HCT116 (cell line): Measurements from ENCODE around the gene FGF14. TPM values are rescaled to one million over a fixed set of nuclear protein-coding genes. Genes with fewer than 3 reads are reported as not detected.

Source experiments
- ATAC-seq: fragments of 200-7000 bp; cut with Tn5 transposase; 2 replicates; pipeline ENCODE4 v1.9.1; 2020; ENCODE audit warnings: mild to moderate bottlenecking, moderate library complexity
- BruUV-seq: library from RNA; stranded (reverse); fragments of 400-500 nt; replicated peaks from 2 replicates; lab custom pipeline; 2021; lab: Mats Ljungman, UMichigan
- CTCF ChIA-PET: fragments of 300-600 bp; sonication (Branson Sonifier 250); formaldehyde crosslinking; loops from one replicate; lab custom pipeline; 2021; ENCODE audit warnings: antibody characterized with exemption; lab: Charles Lee
- POLR2A ChIA-PET: fragments of 300-600, 350-600 bp; sonication (Branson Sonifier 250); formaldehyde crosslinking; loops from one replicate; lab custom pipeline; 2021; ENCODE audit warnings: antibody characterized with exemption; lab: Charles Lee
- RAD21 ChIA-PET, 2 experiments: fragments of 300-600 bp; sonication (Branson Sonifier 250); formaldehyde crosslinking; loops; one replicate each; lab custom pipeline; 2023; ENCODE audit warnings: low total read pairs in 2 of 2; ENCODE audit not compliant: uncharacterized antibody in 2 of 2, unreplicated experiment in 2 of 2, low non-redundant PET in 1 of 2; lab: Charles Lee
- DNase-seq: peaks from one replicate; pipeline ENCODE4 v3.0.0-alpha.2; 2010; ENCODE audit warnings: low read depth, low spot score
- H2AFZ ChIP-seq: fragments of 200-600 bp; shearing (Covaris generic), sonication (generic); 2 replicates; pipeline ENCODE4 v1.6.1; 2017; ENCODE audit warnings: low read depth, mixed run types, mixed read lengths, antibody characterized with exemption, low read length; ENCODE audit not compliant: poor library complexity, severe bottlenecking
- H3K27ac ChIP-seq: 2 replicates; pipeline ENCODE4 v1.5.1; 2012; ENCODE audit warnings: low read depth, low read length
- H3K27me3 ChIP-seq: fragments of 200-600 bp; sonication (generic); 2 replicates; pipeline ENCODE4 v1.6.1; 2016; ENCODE audit warnings: mixed run types, low read length, mixed read lengths; ENCODE audit not compliant: insufficient read depth
- H3K36me3 ChIP-seq, 2 experiments: fragments of 200-500 bp in 1 of 2; fragments of 200-600 bp in 1 of 2; sonication (Bioruptor generic) in 1 of 2; sonication (generic) in 1 of 2; 2 replicates each; pipeline versions ENCODE4 v1.5.1 to v1.6.1; 2014 to 2016; ENCODE audit warnings: low read length in 2 of 2, inconsistent platforms in 1 of 2, mixed read lengths in 1 of 2, mixed run types in 1 of 2; ENCODE audit not compliant: insufficient read depth in 2 of 2, control insufficient read depth in 1 of 2
- H3K4me1 ChIP-seq, 2 experiments: fragments of 200-600 bp in 1 of 2; sonication (generic) in 1 of 2; 2 replicates each; pipeline versions ENCODE4 v1.5.1 to v1.6.1; 2012 to 2017; ENCODE audit warnings: low read length in 2 of 2, inconsistent platforms in 1 of 2, mild to moderate bottlenecking in 1 of 2, mixed read lengths in 1 of 2, mixed run types in 1 of 2, moderate library complexity in 1 of 2; ENCODE audit not compliant: insufficient read depth in 2 of 2, control insufficient read depth in 1 of 2
- H3K4me2 ChIP-seq: fragments of 200-600 bp; sonication (generic); 2 replicates; pipeline ENCODE4 v1.6.1; 2017; ENCODE audit warnings: mixed run types, low read length, mixed read lengths
- H3K4me3 ChIP-seq, 2 experiments: fragments of 200-600 bp in 1 of 2; sonication (generic) in 1 of 2; replicated peaks in 1 of 2; 2 replicates each; pipeline ENCODE4 v1.5.1; 2011 to 2016; ENCODE audit warnings: low read length in 2 of 2, control low read depth in 1 of 2, low read depth in 1 of 2, mild to moderate bottlenecking in 1 of 2, mixed read lengths in 1 of 2, mixed run types in 1 of 2
- H3K79me2 ChIP-seq: fragments of 200-600 bp; sonication (generic); 2 replicates; pipeline ENCODE4 v1.6.1; 2017; ENCODE audit warnings: mild to moderate bottlenecking, mixed run types, low read length, moderate library complexity, mixed read lengths; ENCODE audit not compliant: insufficient read depth
- H3K9ac ChIP-seq: fragments of 200-600 bp; sonication (generic); 2 replicates; pipeline ENCODE4 v1.6.1; 2016; ENCODE audit warnings: low read length, mixed read lengths
- H3K9me2 ChIP-seq: fragments of 200-600 bp; sonication (generic), shearing (Covaris generic); 2 replicates; pipeline ENCODE4 v1.6.1; 2017; ENCODE audit warnings: mixed run types, mild to moderate bottlenecking, moderate library complexity; ENCODE audit not compliant: insufficient read depth
- H3K9me3 ChIP-seq, 2 experiments: fragments of 200-500 bp in 1 of 2; fragments of 200-600 bp in 1 of 2; sonication (Bioruptor generic) in 1 of 2; sonication (generic) in 1 of 2; 2 replicates each; pipeline ENCODE4 v1.6.1; 2014 to 2017; ENCODE audit warnings: low read length in 2 of 2, mixed read lengths in 2 of 2, inconsistent platforms in 1 of 2, low read depth in 1 of 2, mild to moderate bottlenecking in 1 of 2, mixed run types in 1 of 2, moderate library complexity in 1 of 2; ENCODE audit not compliant: control insufficient read depth in 1 of 2, insufficient read depth in 1 of 2
- H4K20me1 ChIP-seq: fragments of 200-600 bp; sonication (generic), shearing (Covaris generic); 2 replicates; pipeline ENCODE4 v1.6.1; 2017; ENCODE audit warnings: mixed run types, mild to moderate bottlenecking, moderate library complexity; ENCODE audit not compliant: insufficient read depth
- CBX3 ChIP-seq: IDR thresholded peaks from 2 replicates; pipeline ENCODE4 v1.6.1; 2012; ENCODE audit warnings: low read depth
- CEBPB ChIP-seq: IDR thresholded peaks from 2 replicates; pipeline ENCODE4 v1.6.1; 2012; ENCODE audit warnings: low read depth
- EZH2 ChIP-seq: fragments of 200-600 bp; sonication (generic); IDR thresholded peaks from 2 replicates; pipeline ENCODE4 v1.6.1; 2017; ENCODE audit warnings: antibody characterized with exemption, mixed run types
- POLR2A ChIP-seq: IDR thresholded peaks from 2 replicates; pipeline ENCODE4 v1.7.0; 2011; ENCODE audit warnings: borderline replicate concordance; ENCODE audit not compliant: insufficient read depth, insufficient read length; ENCODE audit errors: extremely low read depth
- RAD21 ChIP-seq: IDR thresholded peaks from 2 replicates; pipeline ENCODE4 v1.6.1; 2012; ENCODE audit warnings: low read depth, mild to moderate bottlenecking
- SIN3A ChIP-seq: IDR thresholded peaks from 2 replicates; pipeline ENCODE4 v1.6.1; 2012; ENCODE audit warnings: low read depth
- SP1 ChIP-seq: IDR thresholded peaks from 2 replicates; pipeline ENCODE4 v1.6.1; 2012; ENCODE audit warnings: low read depth
- SRF ChIP-seq: IDR thresholded peaks from 2 replicates; pipeline ENCODE4 v1.6.1; 2012; ENCODE audit warnings: low read depth
- YY1 ChIP-seq: IDR thresholded peaks from 2 replicates; pipeline ENCODE4 v1.6.1; 2011; ENCODE audit warnings: low read length, low read depth, moderate library complexity, mild to moderate bottlenecking; ENCODE audit not compliant: insufficient replicate concordance; ENCODE audit errors: extremely low read depth
- ZNF274 ChIP-seq: fragments of 200-500 bp; sonication (Bioruptor generic); IDR thresholded peaks from 2 replicates; pipeline ENCODE4 v1.6.1; 2014; ENCODE audit warnings: mild to moderate bottlenecking, low read depth, low read length, inconsistent platforms
- intact Hi-C: fragments of 100-400 bp; cut with micrococcal nuclease; formaldehyde crosslinking; loops from 2 replicates; pipeline ENCODE4 v1.10.0; 2022
- total RNA-seq: library from RNA; stranded (reverse); gene quantifications from one replicate; pipeline ENCODE4 v1.2.1, GENCODE V29; 2021; ENCODE audit not compliant: unreplicated experiment
- TF ChIP-seq, protein P1 (sequence below): IDR thresholded peaks from 2 replicates; pipeline ENCODE4 v1.6.1; 2012
- TF ChIP-seq, protein P2 (sequence below): IDR thresholded peaks from 2 replicates; pipeline ENCODE4 v1.6.1; 2012

The FGF14 gene
- total RNA-seq, 1 experiment from 2014 or later, result not detected

DNA sequence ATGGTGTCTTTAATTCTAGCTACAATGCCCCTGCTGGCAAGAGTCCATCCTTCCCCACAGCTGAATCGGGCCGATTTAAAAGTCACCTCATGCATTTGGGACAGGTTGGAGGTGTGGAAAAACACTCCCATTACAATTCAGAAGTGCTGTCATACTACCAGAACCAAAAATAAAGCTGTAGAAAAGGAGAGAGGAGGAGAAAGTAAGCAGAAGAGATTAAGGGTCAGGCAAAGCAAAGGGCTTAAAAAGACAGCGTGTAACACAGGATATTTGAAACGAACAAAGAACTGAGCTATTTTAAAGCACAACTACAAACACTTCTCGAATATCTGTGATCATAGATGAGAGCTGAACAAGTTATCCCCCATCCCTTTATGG, 90.4 kb downstream of the FGF14 start:
- no peaks in the 10 kb centered on the region for H3K9me2 ChIP-seq
- H3K79me2 ChIP-seq, result no peaks in the 10 kb centered on the region
- H3K4me2 ChIP-seq, result no peak overlapping the region
- ChIA-PET CTCF (no interaction called here), RAD21 (no interaction called here), POLR2A (no interaction called here)
- DNase-seq, result no peak
- ATAC-seq, result no peak
- intact Hi-C loops, result no loop called here
- H2AFZ ChIP-seq, result no peak overlapping the region
- H3K4me1 ChIP-seq, result no peaks in the 10 kb centered on the region
- no peak for TF ChIP-seq ZNF274
- TF ChIP-seq SP1, result no peak
- no peak for TF ChIP-seq SIN3A
- TF ChIP-seq CBX3, result no peak
- TF ChIP-seq SRF, result no peak
- TF ChIP-seq, protein P1, sequence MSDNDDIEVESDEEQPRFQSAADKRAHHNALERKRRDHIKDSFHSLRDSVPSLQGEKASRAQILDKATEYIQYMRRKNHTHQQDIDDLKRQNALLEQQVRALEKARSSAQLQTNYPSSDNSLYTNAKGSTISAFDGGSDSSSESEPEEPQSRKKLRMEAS, result no peak
- TF ChIP-seq POLR2A, result no peak
- TF ChIP-seq, protein P2, sequence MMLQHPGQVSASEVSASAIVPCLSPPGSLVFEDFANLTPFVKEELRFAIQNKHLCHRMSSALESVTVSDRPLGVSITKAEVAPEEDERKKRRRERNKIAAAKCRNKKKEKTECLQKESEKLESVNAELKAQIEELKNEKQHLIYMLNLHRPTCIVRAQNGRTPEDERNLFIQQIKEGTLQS, result no peak
- TF ChIP-seq CEBPB, result no peak
- no TSS peak for BruUV-seq
- H3K9ac ChIP-seq, result no peak overlapping the region
- no peaks in the 10 kb centered on the region for H3K36me3 ChIP-seq
- no peaks in the 10 kb centered on the region for H3K9me3 ChIP-seq
- H3K27ac ChIP-seq, result no peak overlapping the region
- no peak overlapping the region for H3K4me3 ChIP-seq
- no peaks in the 10 kb centered on the region for H4K20me1 ChIP-seq
- no peaks in the 10 kb centered on the region for H3K27me3 ChIP-seq

DNA sequence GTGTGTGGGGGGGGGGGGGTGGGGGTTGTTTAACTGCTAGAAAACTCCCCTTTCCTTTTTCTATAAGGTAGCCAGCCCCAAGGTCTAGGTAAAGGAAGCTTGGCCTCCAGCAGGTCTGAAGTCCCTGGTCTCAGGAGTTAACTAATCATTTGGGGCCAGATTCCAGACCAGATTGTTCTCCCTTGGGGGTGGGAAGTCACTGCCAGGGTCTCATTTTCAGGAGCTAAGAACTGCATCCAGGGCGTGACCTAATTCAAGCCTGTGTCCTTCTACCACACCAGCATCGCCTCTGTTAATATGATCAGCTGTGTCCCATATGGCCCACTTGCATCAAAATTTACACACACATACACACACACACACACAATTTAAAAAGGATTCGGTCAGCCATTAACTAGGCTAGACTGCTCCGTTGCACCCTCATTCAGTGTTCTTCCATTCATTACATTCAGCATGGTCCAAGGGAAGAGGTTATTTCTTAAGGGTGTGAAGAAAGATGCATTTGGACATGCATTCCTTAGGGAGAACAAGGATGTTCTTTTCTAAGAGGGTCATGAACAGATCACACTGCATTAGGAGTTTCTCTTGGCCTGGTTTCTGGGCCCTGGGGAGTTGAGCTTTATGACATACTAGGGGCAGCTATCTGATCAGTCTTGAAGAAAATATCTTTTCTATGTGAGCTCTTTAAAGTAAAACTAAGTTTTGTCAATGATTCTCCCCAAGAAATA, 91.0 kb downstream of the FGF14 start:
- no peaks in the 10 kb centered on the region for H3K36me3 ChIP-seq
- ChIA-PET RAD21 (no interaction called here), CTCF (no interaction called here), POLR2A (no interaction called here)
- DNase-seq (no peak), ATAC-seq (no peak)
- intact Hi-C loops, result no loop called here
- no peaks in the 10 kb centered on the region for H3K9me3 ChIP-seq
- H2AFZ ChIP-seq, result no peak overlapping the region
- TF ChIP-seq RAD21 (no peak), POLR2A (no peak), EZH2 (no peak), ZNF274 (no peak), YY1 (no peak), SRF (no peak)
- no peak overlapping the region for H3K4me2 ChIP-seq
- H3K27ac ChIP-seq, result no peak overlapping the region
- no peaks in the 10 kb centered on the region for H3K4me1 ChIP-seq
- H4K20me1 ChIP-seq, result no peaks in the 10 kb centered on the region
- BruUV-seq, result no TSS peak
- no peaks in the 10 kb centered on the region for H3K79me2 ChIP-seq
- H3K27me3 ChIP-seq, result no peaks in the 10 kb centered on the region
- H3K4me3 ChIP-seq, result no peak overlapping the region
- no peaks in the 10 kb centered on the region for H3K9me2 ChIP-seq
- no peak overlapping the region for H3K9ac ChIP-seq
